ENCODE data around the gene CDS1.

Gene CDS1

DNA sequence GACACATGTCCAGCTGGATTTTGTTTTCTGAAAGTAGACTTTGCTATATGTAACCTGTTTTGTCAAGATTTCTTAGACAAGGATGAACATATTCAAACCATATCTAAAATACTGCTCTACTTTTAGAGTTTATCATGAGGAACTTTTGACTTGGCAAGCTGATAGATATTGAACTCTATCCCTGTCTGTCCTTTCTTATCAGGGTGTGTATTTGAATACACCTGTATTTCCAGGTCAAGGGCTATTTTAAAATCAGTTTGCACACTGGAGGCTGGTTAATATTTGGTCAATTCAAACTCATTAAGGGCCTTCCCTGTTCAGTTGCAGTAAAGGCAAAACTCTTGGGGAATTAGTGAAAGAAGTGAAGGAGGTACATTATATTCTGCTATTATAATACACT lies 2.3 kb downstream of the CDS1 start:
- Histone ChIP-seq H3K27me3 (ENCODE audit: low read length) (no peaks in the 10 kb centered on the region), H3K36me3 (ENCODE audit: low read length) (no peaks in the 10 kb centered on the region), H2AFZ (ENCODE audit: low read depth, low read length, severe bottlenecking) (no peak overlapping the region), H3K9ac (ENCODE audit: low read length) (no peak overlapping the region), H4K20me1 (ENCODE audit: low read depth, low read length) (no peaks in the 10 kb centered on the region), H3K4me3 (ENCODE audit: insufficient read depth, low read length, poor library complexity, severe bottlenecking) (no peak overlapping the region), H3K4me2 (ENCODE audit: low read depth, low read length, poor library complexity, severe bottlenecking) (no peak overlapping the region), H3K79me2 (ENCODE audit: insufficient read depth, low read length) (no peaks in the 10 kb centered on the region), H3K9me3 (ENCODE audit: insufficient read depth, low read length) (no peaks in the 10 kb centered on the region), H3K9me2 (replicated peaks; ENCODE audit: insufficient read depth, low read length) (no peaks in the 10 kb centered on the region), H3K27ac (ENCODE audit: low read depth, low read length) (no peak overlapping the region), H3F3A (ENCODE audit: insufficient read depth) (no peaks in the 10 kb centered on the region)
- TF ChIP-seq EZH2phosphoT487 (conservative IDR thresholded peaks at IDR 0.05; ENCODE audit: low read length), result no peak
- TF ChIP-seq, protein P1, sequence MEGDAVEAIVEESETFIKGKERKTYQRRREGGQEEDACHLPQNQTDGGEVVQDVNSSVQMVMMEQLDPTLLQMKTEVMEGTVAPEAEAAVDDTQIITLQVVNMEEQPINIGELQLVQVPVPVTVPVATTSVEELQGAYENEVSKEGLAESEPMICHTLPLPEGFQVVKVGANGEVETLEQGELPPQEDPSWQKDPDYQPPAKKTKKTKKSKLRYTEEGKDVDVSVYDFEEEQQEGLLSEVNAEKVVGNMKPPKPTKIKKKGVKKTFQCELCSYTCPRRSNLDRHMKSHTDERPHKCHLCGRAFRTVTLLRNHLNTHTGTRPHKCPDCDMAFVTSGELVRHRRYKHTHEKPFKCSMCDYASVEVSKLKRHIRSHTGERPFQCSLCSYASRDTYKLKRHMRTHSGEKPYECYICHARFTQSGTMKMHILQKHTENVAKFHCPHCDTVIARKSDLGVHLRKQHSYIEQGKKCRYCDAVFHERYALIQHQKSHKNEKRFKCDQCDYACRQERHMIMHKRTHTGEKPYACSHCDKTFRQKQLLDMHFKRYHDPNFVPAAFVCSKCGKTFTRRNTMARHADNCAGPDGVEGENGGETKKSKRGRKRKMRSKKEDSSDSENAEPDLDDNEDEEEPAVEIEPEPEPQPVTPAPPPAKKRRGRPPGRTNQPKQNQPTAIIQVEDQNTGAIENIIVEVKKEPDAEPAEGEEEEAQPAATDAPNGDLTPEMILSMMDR (IDR thresholded peaks at IDR 0.05; ENCODE audit: insufficient read depth, low read length, poor library complexity, severe bottlenecking), result no peak

DNA sequence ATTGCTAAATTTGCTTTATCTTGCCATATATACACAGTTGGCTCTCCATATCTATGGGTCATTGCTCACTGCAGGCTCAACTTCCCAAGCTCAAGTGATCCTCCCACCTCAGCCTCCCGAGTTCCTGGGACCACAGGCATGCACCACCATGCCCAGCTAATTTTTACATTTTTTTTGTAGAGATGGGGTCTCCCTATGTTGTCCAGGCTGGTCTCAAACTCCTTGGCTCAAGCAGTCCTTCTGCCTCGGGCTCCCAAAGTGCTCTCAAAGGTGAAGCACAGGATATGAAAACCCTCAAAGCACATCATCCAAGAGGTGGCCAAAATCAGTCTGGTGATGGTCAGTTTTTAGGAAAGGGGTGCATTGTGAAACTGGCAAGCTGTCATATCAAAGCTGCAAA lies 11.8 kb downstream of the CDS1 start:
- TF ChIP-seq EZH2phosphoT487 (conservative IDR thresholded peaks at IDR 0.05; ENCODE audit: low read length), result no peak
- TF ChIP-seq, protein P1 (IDR thresholded peaks at IDR 0.05; ENCODE audit: insufficient read depth, low read length, poor library complexity, severe bottlenecking), result no peak
- Histone ChIP-seq H3K36me3 (ENCODE audit: low read length) (no peaks in the 10 kb centered on the region), H3K4me2 (ENCODE audit: low read depth, low read length, poor library complexity, severe bottlenecking) (no peak overlapping the region), H3K27ac (ENCODE audit: low read depth, low read length) (no peak overlapping the region), H2AFZ (ENCODE audit: low read depth, low read length, severe bottlenecking) (no peak overlapping the region), H3K9me3 (ENCODE audit: insufficient read depth, low read length) (no peaks in the 10 kb centered on the region), H3K9me2 (replicated peaks; ENCODE audit: insufficient read depth, low read length) (no peaks in the 10 kb centered on the region), H4K20me1 (ENCODE audit: low read depth, low read length) (no peaks in the 10 kb centered on the region), H3K79me2 (ENCODE audit: insufficient read depth, low read length) (no peaks in the 10 kb centered on the region), H3K27me3 (ENCODE audit: low read length) (no peaks in the 10 kb centered on the region), H3K9ac (ENCODE audit: low read length) (no peak overlapping the region), H3F3A (ENCODE audit: insufficient read depth) (no peaks in the 10 kb centered on the region), H3K4me3 (ENCODE audit: insufficient read depth, low read length, poor library complexity, severe bottlenecking) (no peak overlapping the region)

DNA sequence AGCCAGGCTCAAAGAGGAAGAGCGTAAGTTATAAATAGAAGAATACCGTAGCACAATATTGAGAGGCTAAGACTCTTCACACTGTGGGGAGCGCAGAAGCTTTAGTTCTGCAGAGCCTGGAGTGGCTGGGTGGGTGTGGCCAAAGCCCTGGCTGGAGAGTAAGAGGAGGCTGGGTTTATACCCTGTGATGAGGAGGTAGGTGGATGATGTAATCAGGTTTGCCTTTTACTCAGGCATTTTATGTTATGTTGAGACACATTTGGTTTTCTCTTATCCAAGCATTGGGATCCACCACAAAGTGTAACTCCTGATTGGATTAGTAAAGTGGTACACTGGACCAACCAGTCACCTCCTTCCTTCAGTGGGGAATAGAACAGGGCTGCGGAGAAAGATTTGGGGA lies 13.9 kb downstream of the CDS1 start:
- Histone ChIP-seq H3K4me2 (ENCODE audit: low read depth, low read length, poor library complexity, severe bottlenecking) (no peak overlapping the region), H3K4me3 (ENCODE audit: insufficient read depth, low read length, poor library complexity, severe bottlenecking) (no peak overlapping the region), H3K9ac (ENCODE audit: low read length) (no peak overlapping the region), H4K20me1 (ENCODE audit: low read depth, low read length) (no peaks in the 10 kb centered on the region), H2AFZ (ENCODE audit: low read depth, low read length, severe bottlenecking) (no peak overlapping the region), H3K9me2 (replicated peaks; ENCODE audit: insufficient read depth, low read length) (no peaks in the 10 kb centered on the region), H3K9me3 (ENCODE audit: insufficient read depth, low read length) (no peaks in the 10 kb centered on the region), H3K27me3 (ENCODE audit: low read length) (no peaks in the 10 kb centered on the region), H3K79me2 (ENCODE audit: insufficient read depth, low read length) (no peaks in the 10 kb centered on the region), H3K27ac (ENCODE audit: low read depth, low read length) (no peak overlapping the region), H3F3A (ENCODE audit: insufficient read depth) (no peaks in the 10 kb centered on the region), H3K36me3 (ENCODE audit: low read length) (no peaks in the 10 kb centered on the region)
- TF ChIP-seq, protein P1 (IDR thresholded peaks at IDR 0.05; ENCODE audit: insufficient read depth, low read length, poor library complexity, severe bottlenecking), result no peak
- TF ChIP-seq EZH2phosphoT487 (conservative IDR thresholded peaks at IDR 0.05; ENCODE audit: low read length), result no peak

All from SU-DHL-6 (cell line).